Measurements from ENCODE around the gene SMAD3. TPM values are rescaled to one million over a fixed set of nuclear protein-coding genes. Genes with fewer than 3 reads are reported as not detected.
"Not testable (repeated sequence)": the region's sequence is repeated elsewhere in the genome, so short reads cannot be mapped to it uniquely, and the experiment has no call there.

SMAD3 gene
- total RNA-seq, 2 experiments from 2014 or later: 145 to 148 TPM

DNA sequence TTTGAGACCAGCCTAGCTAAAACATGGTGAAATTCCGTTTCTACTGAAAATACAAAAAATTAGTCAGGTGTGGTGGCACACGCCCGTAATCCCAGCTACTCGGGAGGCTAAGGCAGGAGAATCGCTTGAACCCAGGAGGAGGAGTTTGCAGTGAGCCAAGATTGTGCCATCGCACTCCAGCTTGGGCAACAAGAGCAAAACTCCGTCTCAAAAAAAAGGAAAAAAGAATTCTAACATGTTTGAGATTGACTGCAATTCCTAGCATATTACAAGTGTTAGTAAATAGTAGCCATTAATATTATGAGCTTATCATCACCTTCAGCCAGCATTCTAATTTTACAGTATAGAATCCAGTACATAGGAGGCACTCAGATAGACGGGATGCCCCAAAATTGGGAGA, 57.9 kb downstream of the SMAD3 start:
- ChIA-PET POLR2A (interaction anchor here (0.8 to 10.4 kb wide), 7 partner anchors 8 to 39 kb away, joined by 3 to 117 read pairs (median 24); no protein-coding TSS in a partner anchor), CTCF (interaction anchor here (1.1 to 1.7 kb wide), 4 partner anchors 9 to 17 kb away, joined by 3 to 5 read pairs (median 4); no protein-coding TSS in a partner anchor)
- not testable (repeated sequence) for H3K9me3 Mint-ChIP-seq, DNase-seq, H3K27ac Mint-ChIP-seq, H3K4me3 Mint-ChIP-seq, H3K27me3 Mint-ChIP-seq
- H3K4me1 Mint-ChIP-seq: peaks cover 95% of the 10 kb centered on the region
- H3K36me3 Mint-ChIP-seq (ENCODE audit: low read depth): peaks cover 58% of the 10 kb centered on the region

DNA sequence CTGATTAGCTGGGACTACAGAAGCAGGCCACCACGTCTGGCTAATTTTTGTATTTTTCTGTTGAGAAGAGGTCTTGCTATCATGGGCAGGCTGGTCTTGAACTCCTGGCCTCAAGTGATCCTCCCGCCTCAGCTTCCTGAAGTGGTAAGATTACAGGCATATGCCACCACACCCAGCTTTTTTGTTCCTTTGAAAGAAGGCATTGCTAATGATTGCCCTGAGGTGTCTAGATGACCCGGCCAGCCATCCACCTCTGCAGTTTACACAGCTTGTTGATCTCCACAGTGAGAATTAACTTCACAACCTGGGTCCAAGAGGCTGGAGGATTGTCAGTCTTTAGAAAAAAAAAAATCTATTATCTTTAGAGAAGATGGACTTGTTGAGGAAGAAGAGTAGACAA, 58.7 kb downstream of the SMAD3 start:
- Mint-ChIP-seq H3K4me3 (no peak overlapping the region), H3K27ac (peak overlapping the region; percentile 50), H3K27me3 (no peaks in the 10 kb centered on the region), H3K4me1 (peaks cover 92% of the 10 kb centered on the region), H3K9me3 (no peaks in the 10 kb centered on the region), H3K36me3 (ENCODE audit: low read depth) (peaks cover 55% of the 10 kb centered on the region)
- CTCF ChIA-PET: interaction anchor here (1.1 to 1.7 kb wide), 3 partner anchors 8 to 18 kb away, joined by 3 to 4 read pairs (median 3); no protein-coding TSS in a partner anchor
- POLR2A ChIA-PET: interaction anchor here (0.8 to 10.4 kb wide), 8 partner anchors 9 to 40 kb away, joined by 3 to 117 read pairs (median 20); no protein-coding TSS in a partner anchor
- no peak for DNase-seq

DNA sequence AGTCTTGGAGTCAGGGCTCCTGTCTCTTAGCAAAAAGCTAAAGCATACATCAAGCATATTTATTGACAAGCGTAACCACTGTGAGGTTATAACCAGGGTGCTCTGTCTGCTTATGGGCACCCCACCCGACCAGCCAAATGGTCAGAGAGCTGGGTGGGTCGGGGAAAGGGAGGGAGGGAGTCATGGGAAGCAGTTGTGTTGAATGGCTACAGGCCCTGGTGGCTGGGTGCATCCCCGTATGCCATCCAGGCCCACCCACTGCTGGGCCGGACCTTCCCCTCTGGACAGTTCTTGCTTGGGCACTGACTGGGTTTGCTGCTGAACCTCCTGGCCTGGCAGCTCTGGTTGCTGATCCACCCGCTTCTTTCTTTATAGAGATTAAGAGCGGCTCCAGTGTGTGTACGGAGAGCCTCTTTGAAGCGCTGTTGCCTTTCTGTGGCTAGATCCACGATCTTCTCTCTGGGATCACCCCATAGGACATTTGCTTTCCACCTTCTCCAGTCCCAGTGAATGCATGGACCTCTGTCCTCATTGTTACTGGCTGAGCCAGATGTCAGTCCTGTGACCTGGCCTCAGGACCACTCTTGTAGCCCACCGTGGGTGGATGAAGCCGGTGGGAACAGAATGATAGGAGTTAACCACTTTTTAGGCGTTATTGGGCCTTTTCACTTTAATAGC, 59.6 kb downstream of the SMAD3 start:
- DNase-seq: no peak
- H3K4me3 Mint-ChIP-seq: no peak overlapping the region
- H3K4me1 Mint-ChIP-seq: peaks cover 91% of the 10 kb centered on the region

DNA sequence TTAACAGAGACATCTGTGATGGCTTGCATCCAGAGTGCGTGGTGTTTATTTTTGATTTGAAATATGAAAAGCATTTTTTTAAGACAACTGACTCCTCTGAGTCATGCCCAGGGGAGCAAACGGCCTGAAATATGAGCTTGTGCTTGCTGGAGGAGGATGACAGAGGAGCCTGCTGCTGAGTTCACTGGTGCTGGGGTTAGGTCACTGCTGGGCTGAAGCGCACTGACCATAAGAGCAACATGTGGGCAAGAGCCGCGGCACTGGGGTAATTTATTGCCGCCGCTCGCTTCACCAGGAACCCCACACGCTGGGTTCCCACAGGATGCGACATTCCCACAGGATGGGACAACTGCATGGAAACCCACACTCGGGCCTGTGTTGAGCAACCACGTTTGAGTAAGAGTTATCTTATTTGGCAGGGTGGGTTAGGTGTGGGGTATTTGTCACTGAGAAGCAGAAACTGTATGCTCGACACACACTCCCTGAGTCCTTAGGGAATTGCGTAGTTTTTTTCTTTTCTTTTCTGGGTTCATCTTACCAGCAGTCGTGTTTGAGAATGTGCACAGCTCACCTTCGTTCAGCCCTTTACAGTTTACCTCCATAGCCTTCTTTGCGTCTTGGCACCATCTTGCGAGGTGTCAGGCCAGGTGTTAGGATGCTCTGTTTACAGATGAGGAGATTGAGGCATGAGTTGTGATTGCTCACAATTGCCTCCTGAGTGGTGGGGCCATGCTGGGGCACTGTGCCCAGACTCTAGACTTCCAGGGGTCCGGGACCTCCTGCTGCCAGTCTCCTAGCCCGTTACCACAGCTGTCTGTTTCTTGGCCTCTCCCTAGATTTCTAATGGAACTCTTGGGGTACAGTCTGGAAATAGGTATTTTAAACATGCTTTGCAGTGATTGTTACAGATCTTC, 60.4 kb downstream of the SMAD3 start:
- Mint-ChIP-seq H3K4me1 (peaks cover 91% of the 10 kb centered on the region), H3K36me3 (ENCODE audit: low read depth) (peaks cover 52% of the 10 kb centered on the region), H3K4me3 (no peak overlapping the region), H3K27me3 (no peaks in the 10 kb centered on the region), H3K9me3 (no peaks in the 10 kb centered on the region), H3K27ac (peak overlapping the region; percentile 57)
- ChIA-PET POLR2A (interaction anchor here (1.6 to 9.8 kb wide), 4 partner anchors 9 to 23 kb away, joined by 3 to 117 read pairs (median 32); no protein-coding TSS in a partner anchor), CTCF (interaction anchor here (0.5 to 1.3 kb wide), 2 partner anchors 13 to 213 kb away, joined by 3 to 4 read pairs; no protein-coding TSS in a partner anchor)
- no peak for DNase-seq

More for the DNA sequence above, 59.6 kb downstream of the SMAD3 start:
- Mint-ChIP-seq H3K27me3 (no peaks in the 10 kb centered on the region), H3K27ac (peak overlapping the region; percentile 57), H3K9me3 (no peaks in the 10 kb centered on the region), H3K36me3 (ENCODE audit: low read depth) (peaks cover 54% of the 10 kb centered on the region)
- ChIA-PET CTCF (interaction anchor here (1.3 kb wide), 1 partner anchor 13 kb away, joined by 3 read pairs; no protein-coding TSS in a partner anchor), POLR2A (interaction anchor here (4.2 to 9.8 kb wide), 3 partner anchors 9 to 22 kb away, joined by 17 to 117 read pairs (median 47); no protein-coding TSS in a partner anchor)

DNA sequence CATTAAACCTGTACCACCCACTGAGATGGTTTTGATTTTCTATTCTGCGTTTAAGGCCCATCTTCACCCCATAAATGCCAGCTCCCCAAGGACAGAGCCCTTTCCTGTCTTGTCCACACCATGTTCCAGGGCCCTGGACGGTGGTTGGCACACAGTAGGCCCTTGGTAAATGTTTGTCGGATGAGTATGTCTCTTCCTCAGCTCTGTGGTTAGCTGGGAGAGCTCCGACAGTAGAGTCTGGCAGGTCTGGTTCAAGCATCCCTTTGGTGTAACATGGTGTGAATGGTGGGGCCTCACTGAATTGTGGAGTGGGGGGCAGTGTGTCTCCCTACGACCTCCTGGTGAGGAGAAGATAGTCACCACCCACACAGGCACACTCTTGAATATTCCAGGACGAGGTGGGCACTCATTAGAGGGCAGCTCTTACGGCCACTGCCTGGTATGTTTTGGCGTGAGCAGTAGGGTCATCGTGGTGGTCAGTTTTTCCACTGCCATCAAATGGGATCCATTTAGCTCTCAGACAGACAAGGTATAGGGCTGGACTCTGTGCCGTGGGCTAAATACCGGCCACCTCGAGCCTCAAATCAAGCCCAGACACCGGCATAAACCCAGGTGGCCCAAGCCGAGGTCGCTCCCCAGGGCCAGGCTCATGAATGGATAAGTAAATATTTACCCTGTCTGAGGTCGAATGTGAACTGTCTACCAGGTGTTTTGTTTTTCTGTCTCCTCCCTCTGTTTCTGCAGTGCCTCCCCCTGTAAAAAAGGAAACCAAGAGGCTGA, 61.3 kb downstream of the SMAD3 start:
- Mint-ChIP-seq H3K9me3 (no peaks in the 10 kb centered on the region), H3K36me3 (ENCODE audit: low read depth) (peaks cover 60% of the 10 kb centered on the region), H3K27me3 (no peaks in the 10 kb centered on the region), H3K4me3 (no peak overlapping the region), H3K27ac (peak overlapping the region; percentile 23), H3K4me1 (peaks cover 91% of the 10 kb centered on the region)
- POLR2A ChIA-PET: interaction anchor here (1.6 to 9.8 kb wide), 2 partner anchors 22 to 24 kb away, joined by 3 to 117 read pairs; no protein-coding TSS in a partner anchor
- CTCF ChIA-PET: no interaction called here
- DNase-seq: no peak

DNA sequence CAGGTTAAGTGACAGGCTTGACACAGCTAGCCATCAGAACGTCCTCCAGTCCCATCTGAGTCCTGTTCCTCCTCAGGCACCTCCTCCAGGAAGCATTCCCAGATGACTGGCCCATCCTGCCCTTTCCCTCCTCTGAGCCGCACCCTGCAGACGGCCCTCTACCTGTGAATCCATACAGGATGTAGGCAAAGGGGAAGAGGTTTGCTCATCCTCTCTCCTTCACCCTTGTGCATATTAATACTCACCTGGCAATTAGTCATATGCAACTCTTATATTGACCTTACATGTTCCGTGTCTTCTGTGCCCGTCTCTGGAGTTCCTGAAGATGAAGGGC, 61.9 kb downstream of the SMAD3 start:
- Mint-ChIP-seq H3K27ac (peak overlapping the region; percentile 23), H3K27me3 (no peaks in the 10 kb centered on the region), H3K9me3 (no peaks in the 10 kb centered on the region), H3K4me3 (no peak overlapping the region), H3K4me1 (peaks cover 91% of the 10 kb centered on the region), H3K36me3 (ENCODE audit: low read depth) (peaks cover 60% of the 10 kb centered on the region)
- DNase-seq: no peak
- ChIA-PET CTCF (no interaction called here), POLR2A (interaction anchor here (0.8 to 9.8 kb wide), 4 partner anchors 16 to 41 kb away, joined by 3 to 117 read pairs (median 3); no protein-coding TSS in a partner anchor)

DNA sequence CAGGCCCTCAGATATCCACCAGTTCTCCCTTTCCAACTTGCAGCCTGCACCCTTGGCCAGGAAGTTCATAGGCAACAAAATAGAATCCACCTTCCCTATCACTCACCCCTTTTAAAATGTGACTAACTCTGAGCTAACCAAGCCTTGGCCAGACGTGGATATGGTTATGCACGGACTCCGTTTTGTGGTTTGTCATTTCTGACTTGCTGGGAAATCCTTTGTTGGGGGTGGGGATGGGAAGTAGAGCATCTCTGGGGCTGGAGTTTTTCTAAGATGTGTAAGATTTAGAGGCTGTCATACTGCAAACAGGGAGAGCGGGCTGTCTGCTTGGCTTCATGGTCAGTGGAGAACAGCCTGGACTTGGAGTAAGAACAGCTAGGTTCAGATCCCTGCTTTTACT, 62.6 kb downstream of the SMAD3 start:
- DNase-seq: no peak
- Mint-ChIP-seq H3K4me3 (no peak overlapping the region), H3K27me3 (no peaks in the 10 kb centered on the region), H3K4me1 (peaks cover 91% of the 10 kb centered on the region), H3K27ac (no peak overlapping the region), H3K9me3 (no peaks in the 10 kb centered on the region), H3K36me3 (ENCODE audit: low read depth) (peaks cover 63% of the 10 kb centered on the region)
- ChIA-PET CTCF (no interaction called here), POLR2A (interaction anchor here (0.8 to 9.8 kb wide), 5 partner anchors 10 to 42 kb away, joined by 3 to 117 read pairs (median 3); no protein-coding TSS in a partner anchor)

DNA sequence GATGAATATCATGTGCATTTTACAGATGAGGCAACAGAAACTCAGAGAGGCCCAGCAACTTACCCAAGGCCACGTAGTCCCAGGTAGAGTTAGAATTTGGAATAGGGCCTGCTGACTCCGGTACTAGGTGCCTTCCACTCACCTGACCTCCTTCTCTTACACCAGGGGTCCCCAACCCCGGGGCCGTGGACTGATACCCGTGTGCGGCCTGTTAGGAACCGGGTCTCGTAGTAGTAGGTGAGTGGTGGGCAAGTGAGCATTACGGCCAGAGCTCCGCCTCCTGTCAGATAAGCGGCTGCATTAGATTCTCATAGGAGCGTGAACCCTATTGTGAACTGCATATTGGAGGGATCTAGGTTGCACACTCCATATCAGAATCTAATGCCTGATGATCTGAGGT, 64.8 kb downstream of the SMAD3 start:
- Mint-ChIP-seq H3K4me3 (no peak overlapping the region), H3K27ac (peak overlapping the region; percentile 55), H3K36me3 (ENCODE audit: low read depth) (peaks cover 58% of the 10 kb centered on the region), H3K9me3 (no peaks in the 10 kb centered on the region), H3K27me3 (no peaks in the 10 kb centered on the region), H3K4me1 (peaks cover 95% of the 10 kb centered on the region)
- POLR2A ChIA-PET: interaction anchor here (1.1 to 2.8 kb wide), 4 partner anchors 9 to 32 kb away, joined by 3 to 15 read pairs (median 4); no protein-coding TSS in a partner anchor
- no peak for DNase-seq
- CTCF ChIA-PET: interaction anchor here (1.1 kb wide), 1 partner anchor 28 kb away, joined by 3 read pairs; no protein-coding TSS in a partner anchor

DNA sequence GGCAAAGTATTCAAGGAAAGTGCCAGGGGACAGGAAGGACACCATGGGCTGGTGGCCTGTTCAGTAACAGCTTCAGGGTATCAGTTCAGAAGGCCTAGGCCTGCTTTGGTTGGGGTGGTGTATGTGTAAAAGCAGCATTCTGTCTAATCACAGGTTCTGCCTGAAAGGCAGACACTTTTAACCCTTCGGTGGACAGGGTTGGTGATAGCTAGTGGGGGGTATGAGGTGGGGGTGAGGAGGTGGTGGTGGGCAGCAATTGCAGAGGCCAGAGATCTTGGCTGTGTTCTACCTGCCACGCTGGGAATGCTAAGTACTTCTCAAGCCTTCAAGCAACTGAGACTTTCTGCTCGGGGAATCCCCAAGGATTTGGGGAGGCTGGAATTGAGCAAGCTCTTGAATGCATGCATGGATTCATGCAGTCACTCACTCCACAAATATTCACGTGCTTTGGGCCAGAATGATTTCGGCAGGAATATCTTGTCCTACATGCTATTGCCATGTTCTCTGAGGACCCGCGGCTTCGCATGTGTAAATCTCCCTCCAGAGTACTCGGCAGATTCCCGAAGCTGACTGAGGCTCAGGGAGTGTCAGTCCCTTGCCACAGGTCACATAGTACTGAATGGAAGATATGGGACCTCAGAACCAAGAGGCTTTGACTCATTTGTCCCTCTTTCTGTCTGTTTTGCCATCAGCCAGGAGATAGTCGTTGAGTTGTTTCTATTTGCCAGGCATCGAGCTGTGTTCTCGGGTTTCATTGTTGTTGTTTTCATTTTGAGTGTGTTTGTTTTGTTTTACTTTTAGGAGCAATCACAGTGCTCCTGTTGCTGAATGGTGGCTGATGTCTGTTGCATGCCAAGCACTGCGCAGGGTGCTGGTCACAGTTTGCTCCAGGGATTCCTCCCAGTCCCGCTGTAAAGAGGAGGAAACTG, 65.5 kb downstream of the SMAD3 start:
- Mint-ChIP-seq H3K27ac (peak overlapping the region; percentile 55), H3K4me3 (no peak overlapping the region), H3K27me3 (no peaks in the 10 kb centered on the region), H3K9me3 (no peaks in the 10 kb centered on the region), H3K4me1 (peaks cover 95% of the 10 kb centered on the region), H3K36me3 (ENCODE audit: low read depth) (peaks cover 59% of the 10 kb centered on the region)
- ChIA-PET POLR2A (interaction anchor here (0.9 to 2.8 kb wide), 5 partner anchors 10 to 33 kb away, joined by 3 to 15 read pairs (median 5); no protein-coding TSS in a partner anchor), CTCF (interaction anchor here (1.3 kb wide), 1 partner anchor 64 kb away, joined by 3 read pairs; no protein-coding TSS in a partner anchor)
- DNase-seq: no peak

DNA sequence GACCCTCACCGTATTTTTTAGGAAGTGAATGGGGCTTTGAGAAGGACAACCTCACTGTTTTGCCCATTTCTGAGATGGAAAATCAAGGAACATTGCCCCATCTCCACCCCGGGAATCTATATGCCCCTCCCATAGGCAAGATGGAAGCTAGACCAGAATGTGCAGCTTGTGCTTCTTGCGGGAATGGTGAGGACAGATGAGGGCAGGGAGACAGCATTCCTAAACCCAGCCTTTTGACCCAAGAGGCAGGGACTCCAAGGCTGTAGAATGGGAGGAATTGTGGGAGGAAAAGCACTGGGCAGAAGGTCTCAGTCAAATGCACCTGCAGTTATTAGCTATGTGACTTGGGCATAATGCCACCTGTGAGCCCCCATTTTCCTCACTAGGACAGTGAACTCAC, 66.9 kb downstream of the SMAD3 start:
- Mint-ChIP-seq H3K9me3 (no peaks in the 10 kb centered on the region), H3K36me3 (ENCODE audit: low read depth) (peaks cover 56% of the 10 kb centered on the region), H3K4me3 (no peak overlapping the region), H3K27me3 (no peaks in the 10 kb centered on the region), H3K4me1 (peaks cover 94% of the 10 kb centered on the region), H3K27ac (no peak overlapping the region)
- no peak for DNase-seq
- ChIA-PET CTCF (interaction anchor here (1.5 kb wide), 1 partner anchor 9 kb away, joined by 4 read pairs; no protein-coding TSS in a partner anchor), POLR2A (interaction anchor here (2.6 kb wide), 1 partner anchor 16 kb away, joined by 12 read pairs; no protein-coding TSS in a partner anchor)

DNA sequence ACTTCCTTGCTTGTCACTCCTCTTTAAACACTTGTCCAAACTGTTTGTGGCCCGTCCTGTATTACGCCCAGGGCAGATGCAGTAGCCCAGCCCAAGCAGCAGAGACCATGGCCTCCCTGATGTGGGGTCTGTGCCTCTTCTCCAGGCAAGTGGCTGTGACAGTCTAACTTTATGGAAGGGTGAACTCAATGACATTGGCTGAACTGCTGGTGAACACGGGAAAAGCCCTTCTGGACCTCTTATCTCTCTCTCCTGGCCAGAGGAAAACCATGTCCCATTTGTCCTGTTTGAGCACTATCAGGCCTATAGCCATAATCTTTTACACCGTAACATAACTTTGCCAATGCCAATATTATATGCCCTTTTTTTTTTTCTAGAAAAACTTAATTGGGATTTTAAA, 67.6 kb downstream of the SMAD3 start:
- no peaks in the 10 kb centered on the region for H3K27me3 Mint-ChIP-seq
- CTCF ChIA-PET: interaction anchor here (1.5 kb wide), 1 partner anchor 10 kb away, joined by 4 read pairs; no protein-coding TSS in a partner anchor
- peak overlapping the region; percentile 89 for H3K27ac Mint-ChIP-seq
- POLR2A ChIA-PET: interaction anchor here (1.9 to 5.8 kb wide), 4 partner anchors 10 to 69 kb away, joined by 5 to 83 read pairs (median 30); no protein-coding TSS in a partner anchor
- DNase-seq: no peak
- H3K9me3 Mint-ChIP-seq: no peaks in the 10 kb centered on the region
- peaks cover 94% of the 10 kb centered on the region for H3K4me1 Mint-ChIP-seq
- no peak overlapping the region for H3K4me3 Mint-ChIP-seq
- peaks cover 51% of the 10 kb centered on the region for H3K36me3 Mint-ChIP-seq (ENCODE audit: low read depth)
